A673 (cell line): Measurements from ENCODE around the gene VDAC1.

Experiments used
- EZH2 ChIP-seq: fragments of 200-600 bp; sonication (generic); IDR thresholded peaks from 2 replicates; pipeline ENCODE4 v1.6.1; 2017; ENCODE audit warnings: borderline replicate concordance, low read depth, mild to moderate bottlenecking, mixed read lengths, antibody characterized with exemption, low read length; ENCODE audit not compliant: poor library complexity, severe bottlenecking
- TF ChIP-seq, protein P1 (sequence below): fragments of 300-800, 200-600 bp; sonication (generic); conservative IDR thresholded peaks from 2 replicates; pipeline ENCODE4 v1.5.1; 2017; ENCODE audit warnings: low read depth, mild to moderate bottlenecking, antibody characterized with exemption, low read length, moderate library complexity, mixed read lengths

GRCh38 chr5:134003817-134004625 is 754 bp downstream of the VDAC1 start:
- TF ChIP-seq, protein P1, sequence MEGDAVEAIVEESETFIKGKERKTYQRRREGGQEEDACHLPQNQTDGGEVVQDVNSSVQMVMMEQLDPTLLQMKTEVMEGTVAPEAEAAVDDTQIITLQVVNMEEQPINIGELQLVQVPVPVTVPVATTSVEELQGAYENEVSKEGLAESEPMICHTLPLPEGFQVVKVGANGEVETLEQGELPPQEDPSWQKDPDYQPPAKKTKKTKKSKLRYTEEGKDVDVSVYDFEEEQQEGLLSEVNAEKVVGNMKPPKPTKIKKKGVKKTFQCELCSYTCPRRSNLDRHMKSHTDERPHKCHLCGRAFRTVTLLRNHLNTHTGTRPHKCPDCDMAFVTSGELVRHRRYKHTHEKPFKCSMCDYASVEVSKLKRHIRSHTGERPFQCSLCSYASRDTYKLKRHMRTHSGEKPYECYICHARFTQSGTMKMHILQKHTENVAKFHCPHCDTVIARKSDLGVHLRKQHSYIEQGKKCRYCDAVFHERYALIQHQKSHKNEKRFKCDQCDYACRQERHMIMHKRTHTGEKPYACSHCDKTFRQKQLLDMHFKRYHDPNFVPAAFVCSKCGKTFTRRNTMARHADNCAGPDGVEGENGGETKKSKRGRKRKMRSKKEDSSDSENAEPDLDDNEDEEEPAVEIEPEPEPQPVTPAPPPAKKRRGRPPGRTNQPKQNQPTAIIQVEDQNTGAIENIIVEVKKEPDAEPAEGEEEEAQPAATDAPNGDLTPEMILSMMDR = no peak
- TF ChIP-seq EZH2 = no peak
